ENCODE measurements around the gene LRRC9. TPM values are rescaled to one million over a fixed set of nuclear protein-coding genes. Genes with fewer than 3 reads are reported as not detected.
"Not testable (repeated sequence)": the region's sequence is repeated elsewhere in the genome, so short reads cannot be mapped to it uniquely, and the experiment has no call there.

Gene LRRC9
- polyA plus RNA-seq, 3 donors = 1.1 to 3.0 (median 2.9) TPM

- no peak for DNase-seq (ENCODE audit: extremely low read depth in 1 of 11, low read depth in 9 of 11, low spot score in 4 of 11)
Measured at GRCh38 chr14:60094306-60094897, 174.5 kb downstream of the LRRC9 start.

DNA sequence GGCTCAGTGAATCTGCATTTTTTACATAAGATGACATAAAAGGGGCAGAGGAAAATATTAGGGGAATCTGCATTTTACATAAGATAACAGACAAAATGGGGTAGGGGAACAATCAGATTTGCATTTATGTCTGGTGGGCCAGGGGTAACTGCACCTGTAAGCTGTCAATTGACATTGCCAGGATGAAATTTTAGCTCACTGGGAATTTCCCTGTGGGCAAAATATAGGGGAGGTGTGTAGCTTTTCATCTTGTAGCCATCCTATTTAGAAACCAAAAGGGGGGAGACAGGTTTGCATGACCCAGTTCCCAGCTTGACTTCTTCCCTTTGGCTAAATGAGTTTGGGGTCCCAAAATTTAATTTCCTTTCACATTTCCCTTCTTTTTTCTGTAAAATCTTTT lies 175.3 kb downstream of the LRRC9 start:
- no peak for DNase-seq (ENCODE audit: extremely low read depth in 1 of 11, low read depth in 9 of 11, low spot score in 4 of 11)

GRCh38 chr14:60095781-60096450 lies 176.0 kb downstream of the LRRC9 start:
- no peak for DNase-seq (ENCODE audit: extremely low read depth in 1 of 11, low read depth in 9 of 11, low spot score in 4 of 11)

- no peak for DNase-seq (ENCODE audit: extremely low read depth in 1 of 11, low read depth in 9 of 11, low spot score in 4 of 11)
Measured at GRCh38 chr14:60097974-60098373, 178.0 kb downstream of the LRRC9 start.

DNA sequence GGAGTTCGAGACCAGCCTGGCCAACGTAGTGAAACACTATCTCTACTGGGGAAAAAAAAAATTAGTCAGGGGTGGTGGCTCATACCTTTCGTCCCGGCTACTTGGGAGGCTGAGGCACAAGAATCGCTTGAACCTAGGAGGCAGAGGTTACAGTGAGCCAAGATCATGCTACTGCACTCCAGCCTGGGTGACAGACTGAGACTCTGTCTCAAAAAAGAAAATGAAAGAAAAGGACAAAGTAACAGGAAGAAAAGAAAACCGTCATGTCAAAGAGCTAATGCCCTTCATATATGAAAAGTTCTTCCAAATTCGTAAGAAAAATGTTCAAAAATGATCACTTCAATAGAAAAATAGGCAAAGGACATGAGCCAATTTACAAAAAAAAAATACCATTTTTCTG lies 179.9 kb downstream of the LRRC9 start:
- not testable (repeated sequence) for DNase-seq (ENCODE audit: extremely low read depth in 1 of 11, low read depth in 9 of 11, low spot score in 4 of 11)

- DNase-seq (ENCODE audit: extremely low read depth in 1 of 11, low read depth in 9 of 11, low spot score in 4 of 11) = no peak
Measured at GRCh38 chr14:60101786-60102185, 181.8 kb downstream of the LRRC9 start.

DNA sequence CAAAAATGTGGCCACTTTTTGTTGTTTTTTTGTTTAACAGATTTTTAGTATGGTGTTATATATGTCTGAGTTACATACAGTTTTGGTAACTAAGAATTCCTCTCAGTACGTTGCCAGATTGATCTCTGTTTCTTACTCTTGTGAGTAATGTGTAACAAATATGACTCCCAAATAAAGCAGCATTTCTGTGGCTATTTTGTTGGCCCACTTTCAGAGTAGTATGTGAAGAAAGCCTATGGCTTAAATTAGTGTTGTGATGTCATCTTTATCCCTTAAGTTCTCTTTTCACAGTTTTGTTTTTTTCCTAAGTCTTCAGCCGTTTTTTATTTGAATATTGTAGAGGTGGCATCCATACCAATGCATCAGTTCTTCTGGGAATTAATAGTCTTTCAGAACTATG lies 182.4 kb downstream of the LRRC9 start:
- no peak for DNase-seq (ENCODE audit: extremely low read depth in 1 of 11, low read depth in 9 of 11, low spot score in 4 of 11)

GRCh38 chr14:60106339-60106738 lies 186.4 kb downstream of the LRRC9 start:
- no peak for DNase-seq (ENCODE audit: extremely low read depth in 1 of 11, low read depth in 9 of 11, low spot score in 4 of 11)

GRCh38 chr14:60107477-60107876 lies 187.5 kb downstream of the LRRC9 start:
- no peak for DNase-seq (ENCODE audit: extremely low read depth in 1 of 11, low read depth in 9 of 11, low spot score in 4 of 11)

DNA sequence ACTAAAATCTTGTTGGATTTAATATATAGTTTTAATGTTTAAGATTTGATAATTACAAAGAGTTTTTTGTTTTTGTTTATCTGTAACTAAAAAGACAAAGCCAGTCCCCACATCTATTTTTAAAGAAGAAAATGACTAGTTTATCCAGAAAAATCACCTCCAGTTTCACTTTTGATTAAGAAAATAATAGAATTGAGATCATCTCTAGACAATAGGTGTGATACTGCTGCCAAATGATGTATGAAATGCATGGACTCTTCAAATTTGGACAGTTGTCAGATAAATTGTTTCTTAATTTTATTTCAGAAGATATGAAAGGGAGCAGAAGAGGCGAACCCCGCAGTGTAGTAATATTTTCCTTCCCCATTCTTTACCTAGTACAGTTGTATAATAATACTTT lies 191.8 kb downstream of the LRRC9 start:
- no peak for DNase-seq (ENCODE audit: extremely low read depth in 1 of 11, low read depth in 9 of 11, low spot score in 4 of 11)

Other genes with a start within 250 kb of the LRRC9 start
- 1 to 10 TPM; 3.3 to 4.2 (median 3.5) TPM for gene RTN1, start 49.4 kb upstream of the LRRC9 start, polyA plus RNA-seq (ENCODE audit: insufficient read length in 3 of 3)
- 100 to 1,000 TPM in 2 of 3 donors, 10 to 100 TPM in 1; 82.3 to 109 (median 105) TPM for gene PCNX4, start 171.8 kb downstream of the LRRC9 start, polyA plus RNA-seq (ENCODE audit: insufficient read length in 3 of 3)
- 10 to 100 TPM; 76.1 to 83.0 (median 76.5) TPM for gene DHRS7, start 245.3 kb downstream of the LRRC9 start, polyA plus RNA-seq (ENCODE audit: insufficient read length in 3 of 3)

All from renal cortex interstitium (tissue), 11 donors.